Measurements from ENCODE around the gene ACTN4.
"Not testable (repeated sequence)": the region's sequence is repeated elsewhere in the genome, so short reads cannot be mapped to it uniquely, and the experiment has no call there.

ACTN4 gene

GRCh38 chr19:38737921-38738737 lies 90.7 kb downstream of the ACTN4 start:
- no peak for DNase-seq (ENCODE audit: low spot score)

GRCh38 chr19:38739440-38740256 lies 92.2 kb downstream of the ACTN4 start:
- DNase-seq (ENCODE audit: low spot score): no peak

GRCh38 chr19:38740257-38740592 lies 92.8 kb downstream of the ACTN4 start:
- no peak for DNase-seq (ENCODE audit: low spot score)

- no peak for DNase-seq (ENCODE audit: low spot score)
These were observed 93.5 kb downstream of the ACTN4 start for GRCh38 chr19:38740932-38741331.

GRCh38 chr19:38741670-38742069 lies 94.2 kb downstream of the ACTN4 start:
- DNase-seq (ENCODE audit: low spot score): no peak

GRCh38 chr19:38742296-38742695 lies 94.8 kb downstream of the ACTN4 start:
- no peak for DNase-seq (ENCODE audit: low spot score)

- DNase-seq (ENCODE audit: low spot score): no peak
These were observed 95.5 kb downstream of the ACTN4 start for GRCh38 chr19:38742906-38743305.

- DNase-seq (ENCODE audit: low spot score): no peak
These were observed 96.2 kb downstream of the ACTN4 start for GRCh38 chr19:38743394-38744297.

- DNase-seq (ENCODE audit: low spot score): no peak
These were observed 96.8 kb downstream of the ACTN4 start, which contains the start of gene CAPN12 for GRCh38 chr19:38744298-38744681. Gene CAPN12, minus strand, starts transcription at chr19:38744474. Its CDS starts 309 bp downstream, at chr19:38744165.

GRCh38 chr19:38744874-38745273 lies 97.4 kb downstream of the ACTN4 start:
- no peak for DNase-seq (ENCODE audit: low spot score)

- DNase-seq (ENCODE audit: low spot score): no peak
These were observed 97.9 kb downstream of the ACTN4 start for GRCh38 chr19:38745316-38745715.

GRCh38 chr19:38753783-38754182 lies 106.3 kb downstream of the ACTN4 start:
- not testable (repeated sequence) for DNase-seq (ENCODE audit: low spot score)

GRCh38 chr19:38754196-38754595 lies 106.7 kb downstream of the ACTN4 start:
- not testable (repeated sequence) for DNase-seq (ENCODE audit: low spot score)

- DNase-seq (ENCODE audit: low spot score): no peak
These were observed 112.1 kb downstream of the ACTN4 start for GRCh38 chr19:38759590-38760003.

GRCh38 chr19:38760805-38761517 lies 113.5 kb downstream of the ACTN4 start:
- not testable (repeated sequence) for DNase-seq (ENCODE audit: low spot score)

- not testable (repeated sequence) for DNase-seq (ENCODE audit: low spot score)
These were observed 114.5 kb downstream of the ACTN4 start for GRCh38 chr19:38761884-38762389.

- no peak for DNase-seq (ENCODE audit: low spot score)
These were observed 116.4 kb downstream of the ACTN4 start for GRCh38 chr19:38763795-38764220.

GRCh38 chr19:38765214-38765613 lies 117.8 kb downstream of the ACTN4 start:
- no peak for DNase-seq (ENCODE audit: low spot score)

GRCh38 chr19:38766276-38767047 lies 119.0 kb downstream of the ACTN4 start:
- no peak for DNase-seq (ENCODE audit: low spot score)

GRCh38 chr19:38769635-38770211 lies 122.3 kb downstream of the ACTN4 start:
- DNase-seq (ENCODE audit: low spot score): peak; percentile 72

Data from AG08395 (cell line).